GM18519 (cell line): ENCODE results near the gene SLC5A11.
"Not testable (repeated sequence)": the region's sequence is repeated elsewhere in the genome, so short reads cannot be mapped to it uniquely, and the experiment has no call there.

ENCODE experiments used
- ATAC-seq: cut with Tn5 transposase; IDR thresholded peaks from one replicate; pipeline ENCODE4 v1.9.1; 2021; ENCODE audit warnings: mild to moderate bottlenecking, moderate library complexity; ENCODE audit not compliant: unreplicated experiment, low FRiP score

SLC5A11 gene

DNA sequence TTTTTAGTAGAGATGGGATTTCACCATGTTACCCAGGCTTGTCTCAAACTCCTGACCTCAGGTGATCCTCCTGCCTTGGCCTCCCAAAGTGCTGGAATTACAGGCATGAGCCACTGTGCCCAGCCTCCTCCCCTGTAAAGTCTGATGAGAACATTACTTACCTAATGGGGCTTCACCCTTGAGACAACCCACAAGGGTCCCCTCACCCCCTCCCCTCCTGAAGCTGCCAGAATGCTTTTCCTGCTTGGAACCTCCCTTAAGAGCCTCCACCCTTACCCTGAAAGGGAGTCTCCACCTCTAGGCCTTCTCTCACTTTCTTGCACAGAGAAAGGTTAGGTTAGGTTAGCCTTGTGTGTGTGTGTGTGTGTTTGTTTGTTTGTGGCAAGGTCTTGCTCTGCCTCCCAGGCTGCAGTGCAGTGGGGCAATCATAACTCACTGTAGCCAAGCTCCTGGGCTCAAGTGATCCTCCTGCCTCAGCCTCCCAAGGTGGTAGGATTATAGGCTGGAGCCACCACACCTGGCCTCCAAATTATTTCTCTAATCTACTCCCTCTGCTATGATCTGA lies 8.9 kb downstream of the SLC5A11 start:
- ATAC-seq, result no peak

DNA sequence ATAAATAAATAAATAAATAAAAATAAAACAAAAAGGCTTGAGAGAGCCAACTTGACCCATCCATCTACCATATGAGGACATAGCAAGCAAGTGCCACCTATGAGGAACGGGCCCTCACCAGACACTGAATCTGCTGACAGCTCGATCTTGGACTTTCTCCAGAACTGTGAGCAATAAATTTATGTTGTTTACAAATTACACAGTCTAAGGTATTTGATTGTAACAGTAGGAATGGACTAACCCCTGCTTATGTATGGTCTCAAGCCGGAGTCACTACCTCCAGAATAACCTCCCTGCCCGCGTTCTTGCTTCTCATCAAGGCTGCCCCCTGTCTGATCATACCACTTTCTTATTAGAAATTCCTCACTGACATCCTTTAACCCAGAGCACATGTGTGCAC lies 9.9 kb downstream of the SLC5A11 start:
- no peak for ATAC-seq

DNA sequence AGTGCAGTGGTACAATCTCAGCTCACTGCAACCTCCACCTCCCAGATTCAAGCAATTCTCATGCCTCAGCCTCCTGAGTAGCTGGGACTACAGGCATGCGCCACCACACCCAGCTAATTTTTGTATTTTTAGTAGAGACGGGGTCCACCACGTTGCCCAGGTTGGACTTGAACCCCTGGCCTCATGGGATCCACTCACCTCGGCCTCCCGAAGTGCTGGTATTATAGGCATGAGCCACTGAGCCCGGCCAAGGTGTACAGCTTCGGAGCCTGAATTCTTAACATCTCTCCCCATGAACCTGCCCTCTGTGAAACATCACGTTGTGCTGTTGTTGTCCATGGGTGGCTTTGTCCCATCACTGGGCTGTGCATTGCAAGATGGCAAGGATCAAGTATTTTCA lies 11.1 kb downstream of the SLC5A11 start:
- not testable (repeated sequence) for ATAC-seq

DNA sequence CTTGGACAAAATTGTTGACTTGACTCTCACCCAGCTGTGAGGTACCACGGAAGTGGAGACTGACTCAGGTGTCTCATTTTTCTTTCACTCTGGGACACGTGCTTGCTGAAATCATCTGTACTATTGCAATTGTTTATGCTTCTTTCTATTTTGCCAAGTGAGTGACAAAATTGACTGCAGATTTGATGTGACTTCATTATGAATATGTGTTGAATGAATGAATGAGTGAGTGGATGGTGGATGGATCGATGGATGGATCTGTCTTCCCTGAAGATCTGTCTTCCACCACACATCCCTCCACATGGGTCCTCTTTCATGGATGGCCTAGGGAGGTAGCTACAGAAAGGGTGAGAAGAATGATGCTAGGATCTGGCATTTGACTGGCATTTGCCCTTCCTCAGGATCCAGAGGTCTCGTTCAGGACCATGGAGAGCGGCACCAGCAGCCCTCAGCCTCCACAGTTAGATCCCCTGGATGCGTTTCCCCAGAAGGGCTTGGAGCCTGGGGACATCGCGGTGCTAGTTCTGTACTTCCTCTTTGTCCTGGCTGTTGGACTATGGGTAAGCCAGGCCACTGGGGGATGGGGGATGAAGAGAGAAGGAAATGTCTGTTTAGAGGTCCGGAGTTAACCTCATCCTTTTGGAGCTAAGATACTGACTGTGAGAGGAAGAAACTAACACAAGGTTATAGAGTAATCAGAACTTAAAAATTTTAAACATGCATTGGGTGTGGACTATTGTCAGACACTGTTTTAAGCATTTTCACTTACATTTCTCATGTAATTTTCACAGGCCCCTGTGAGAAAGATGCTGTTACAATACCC lies 12.7 kb downstream of the SLC5A11 start:
- ATAC-seq, result no peak

DNA sequence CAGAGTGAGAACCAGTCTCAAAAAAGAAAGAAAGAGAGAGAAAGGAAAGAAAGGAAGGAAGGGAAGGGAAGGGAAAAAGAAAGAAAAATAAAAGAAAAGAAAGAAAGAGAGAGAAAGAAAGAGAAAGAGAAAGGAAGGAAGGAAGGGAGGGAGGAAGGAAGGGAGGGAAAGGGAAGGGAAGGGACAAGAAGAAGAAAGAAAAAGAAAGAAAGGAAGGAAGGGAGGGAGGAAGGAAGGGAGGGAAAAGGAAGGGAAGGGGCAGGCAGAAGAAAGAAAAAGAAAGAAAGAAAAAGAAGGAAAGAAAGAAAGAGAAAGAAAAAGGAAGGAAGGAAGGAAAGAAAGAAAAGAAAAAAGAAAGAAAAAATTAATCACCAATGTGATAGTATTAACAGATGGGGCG lies 15.7 kb downstream of the SLC5A11 start:
- no peak for ATAC-seq

DNA sequence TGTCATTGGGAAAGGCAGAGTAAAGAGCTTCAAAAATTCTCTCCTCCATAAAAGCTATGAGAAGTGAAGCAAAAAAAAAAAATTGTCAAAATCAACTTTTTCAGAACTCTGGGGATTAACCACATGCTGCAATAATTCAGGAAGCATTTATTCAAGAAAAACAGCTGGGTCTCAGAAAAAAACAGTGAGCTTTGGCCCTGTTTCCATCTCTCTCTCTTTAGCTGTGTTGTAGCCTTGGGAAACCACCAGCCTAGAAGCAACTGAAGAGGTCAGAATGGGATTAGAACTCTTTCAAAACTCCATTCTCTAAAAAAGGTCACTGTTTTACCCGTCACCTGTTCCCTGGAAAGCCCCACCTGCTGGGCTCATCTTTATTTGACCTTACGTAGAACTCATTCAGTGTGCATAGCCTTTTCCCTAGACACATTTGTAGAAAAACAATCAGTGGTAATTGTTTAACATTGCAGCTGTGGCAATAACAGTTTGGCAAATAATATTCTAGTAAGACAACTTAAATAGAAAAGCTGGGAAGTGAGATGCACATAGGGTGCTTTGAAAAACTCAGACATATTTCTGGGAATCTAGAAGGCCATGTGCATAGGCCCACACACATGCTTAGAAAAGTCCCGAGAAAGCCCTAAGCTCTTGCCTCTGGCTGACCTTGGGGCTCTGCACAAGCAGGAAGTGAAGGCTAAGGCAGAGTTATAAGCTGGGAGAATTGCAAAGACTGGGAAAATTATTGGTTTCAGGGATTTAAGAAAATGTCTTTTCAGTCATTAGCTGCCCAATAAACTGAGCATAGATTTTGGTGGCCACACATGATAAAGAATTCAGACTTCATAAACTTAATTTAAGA lies 18.0 kb downstream of the SLC5A11 start:
- ATAC-seq, result no peak

DNA sequence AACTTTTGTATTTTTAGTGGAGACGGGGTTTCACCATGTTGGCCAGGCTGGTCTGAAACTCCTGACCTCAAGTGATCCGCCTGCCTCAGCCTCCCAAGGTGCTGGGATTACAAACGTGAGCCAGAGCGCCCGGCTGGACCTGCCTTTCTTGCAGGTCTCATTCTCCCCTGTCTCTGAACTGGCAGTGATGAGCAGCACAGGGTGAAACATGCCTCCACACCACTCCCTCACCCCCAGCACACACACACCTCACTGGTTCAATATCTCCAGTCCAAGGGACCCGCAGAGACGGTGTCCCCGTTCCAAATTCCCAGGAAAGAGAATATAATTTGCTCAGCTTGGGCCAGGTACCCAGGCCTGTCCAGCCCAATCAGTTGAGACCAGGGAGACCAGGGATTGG lies 23.3 kb downstream of the SLC5A11 start:
- ATAC-seq, result no peak

DNA sequence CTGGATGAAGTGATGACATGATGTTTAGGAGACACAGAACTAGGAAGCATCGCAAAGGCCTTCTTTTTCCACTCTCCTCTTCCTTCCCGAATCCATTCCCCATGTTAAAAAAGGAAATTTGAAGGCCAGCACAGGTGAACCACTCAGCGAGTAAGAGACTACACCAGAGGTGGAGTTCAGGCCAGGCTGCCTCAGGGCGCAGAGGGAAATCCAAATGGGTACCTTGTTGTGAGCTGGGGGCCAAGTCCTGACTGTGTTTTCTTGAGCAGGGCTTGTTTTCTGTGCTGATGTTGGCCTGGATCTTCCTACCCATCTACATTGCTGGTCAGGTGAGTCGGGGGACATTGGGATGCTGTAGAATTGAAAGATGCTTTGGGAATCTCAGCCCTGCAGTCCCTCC lies 26.1 kb downstream of the SLC5A11 start:
- no peak for ATAC-seq

DNA sequence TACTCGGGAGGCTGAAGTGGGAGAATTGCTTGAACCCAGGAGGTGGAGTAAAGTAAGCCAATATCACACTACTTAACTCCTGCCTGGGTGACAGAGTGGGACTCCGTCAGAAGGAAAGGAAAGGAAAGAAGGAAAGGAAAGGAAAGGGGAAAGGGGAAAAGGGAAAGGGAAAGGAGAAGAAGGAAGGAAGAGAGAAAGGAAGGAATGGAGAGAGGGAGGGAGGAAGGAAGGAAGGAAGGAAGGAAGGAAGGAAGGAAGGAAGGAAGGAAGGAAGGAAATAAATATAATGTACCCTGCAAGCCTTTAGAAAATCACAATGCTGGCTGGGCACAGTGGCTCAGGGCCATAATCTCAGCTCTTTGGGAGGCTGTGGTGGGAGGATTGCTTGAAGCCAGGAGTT lies 27.3 kb downstream of the SLC5A11 start:
- no peak for ATAC-seq

DNA sequence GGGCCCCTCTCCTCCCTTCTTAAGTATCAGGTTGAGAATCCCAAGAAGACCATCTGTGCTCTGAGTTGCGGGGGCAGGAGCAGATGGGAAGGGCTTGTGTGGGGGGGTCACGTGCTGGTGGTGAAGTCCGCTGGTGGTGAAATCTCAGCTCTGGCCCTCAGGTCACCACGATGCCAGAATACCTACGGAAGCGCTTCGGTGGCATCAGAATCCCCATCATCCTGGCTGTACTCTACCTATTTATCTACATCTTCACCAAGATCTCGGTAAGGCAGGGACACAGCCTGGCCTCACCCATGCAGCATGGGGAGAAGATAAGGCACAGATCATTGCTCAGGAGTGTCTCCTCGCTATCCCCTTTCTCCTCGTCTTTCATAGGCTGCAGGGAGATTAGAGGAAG lies 29.7 kb downstream of the SLC5A11 start:
- ATAC-seq, result no peak

DNA sequence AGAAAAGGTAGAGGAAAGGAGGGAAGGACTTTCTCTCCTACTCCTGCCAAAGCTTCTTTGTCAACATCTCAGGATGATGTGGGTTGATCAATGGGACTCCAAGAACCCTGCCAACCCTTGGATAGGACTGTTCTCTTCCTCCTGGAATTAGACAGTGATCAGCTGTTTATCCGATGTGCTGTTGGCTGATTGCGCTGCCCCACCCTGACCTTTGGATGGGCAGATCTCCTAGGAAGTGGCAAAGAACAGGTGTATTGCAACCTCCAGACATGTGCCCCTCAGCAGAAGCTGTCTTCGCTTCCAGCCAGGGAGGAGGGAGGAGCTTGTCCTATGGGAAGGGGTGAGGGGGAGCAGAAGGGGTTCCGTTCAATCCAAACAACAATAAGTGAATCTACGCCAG lies 30.5 kb downstream of the SLC5A11 start:
- ATAC-seq, result no peak

DNA sequence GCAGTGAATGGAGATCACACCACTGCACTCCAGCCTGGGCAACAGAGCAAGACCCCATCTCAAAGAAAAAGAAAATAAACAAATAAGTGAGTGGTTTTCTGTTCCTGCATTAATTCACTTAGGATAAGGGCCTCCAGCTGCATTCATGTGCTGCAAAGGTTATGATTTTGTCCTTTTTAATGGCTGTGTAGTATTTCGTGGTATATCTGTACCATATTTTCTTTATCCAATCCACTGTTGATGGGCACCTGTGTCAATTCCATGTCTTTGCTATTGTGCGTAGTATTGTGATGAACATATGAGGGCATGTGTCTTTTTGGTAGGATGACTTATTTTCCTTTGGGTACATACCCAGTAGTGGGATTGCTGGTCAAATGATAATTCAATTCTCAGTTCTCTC lies 33.9 kb downstream of the SLC5A11 start:
- no peak for ATAC-seq

DNA sequence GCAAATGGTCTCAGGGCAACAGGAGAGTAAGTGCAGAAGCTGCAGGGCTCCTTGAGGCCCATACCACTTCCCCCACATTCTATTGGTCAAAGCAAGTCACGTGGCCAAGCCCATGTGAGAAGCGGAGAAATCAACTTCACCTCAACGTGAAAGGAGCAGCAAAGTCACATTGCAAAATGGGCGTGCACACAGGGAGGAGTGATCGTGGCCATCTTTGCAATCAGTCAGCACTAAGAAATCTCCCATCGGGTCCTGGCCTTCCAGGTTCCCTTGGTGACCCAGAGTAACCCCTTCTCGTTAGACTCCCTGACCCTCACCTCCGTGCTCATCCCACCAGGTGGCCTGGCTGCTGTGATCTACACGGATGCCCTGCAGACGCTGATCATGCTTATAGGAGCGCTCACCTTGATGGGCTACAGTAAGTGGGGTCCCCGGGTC lies 38.0 kb downstream of the SLC5A11 start:
- no peak for ATAC-seq

DNA sequence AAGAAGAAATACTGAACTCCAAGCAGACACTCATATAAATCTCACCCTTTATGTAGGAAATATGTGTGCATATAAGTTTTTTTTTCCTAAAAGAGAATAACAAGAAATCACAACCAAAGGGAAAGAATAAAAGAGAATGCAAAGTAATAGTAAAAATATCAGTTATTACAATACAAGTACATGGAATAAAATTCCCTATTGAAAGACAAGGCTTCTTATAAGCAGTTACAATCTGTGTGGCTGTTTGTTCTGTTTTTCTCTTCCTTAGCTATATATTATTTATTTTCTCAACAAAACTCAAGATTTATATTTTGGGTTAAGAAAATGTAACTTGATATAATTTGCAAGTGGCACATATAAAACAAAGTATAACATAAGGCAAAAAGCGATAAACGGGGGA lies 41.7 kb downstream of the SLC5A11 start:
- no peak for ATAC-seq

DNA sequence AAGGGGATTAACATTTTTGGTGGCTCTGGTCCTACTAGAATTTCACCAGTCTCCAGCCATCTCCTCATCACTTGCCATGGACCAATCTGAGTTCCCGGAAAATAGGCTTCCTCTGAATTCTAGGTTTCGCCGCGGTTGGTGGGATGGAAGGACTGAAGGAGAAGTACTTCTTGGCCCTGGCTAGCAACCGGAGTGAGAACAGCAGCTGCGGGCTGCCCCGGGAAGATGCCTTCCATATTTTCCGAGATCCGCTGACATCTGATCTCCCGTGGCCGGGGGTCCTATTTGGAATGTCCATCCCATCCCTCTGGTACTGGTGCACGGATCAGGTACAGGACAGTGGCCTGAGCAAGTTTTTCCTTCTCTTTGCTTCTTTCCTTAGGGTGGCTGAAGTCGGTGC lies 45.0 kb downstream of the SLC5A11 start:
- no peak for ATAC-seq

DNA sequence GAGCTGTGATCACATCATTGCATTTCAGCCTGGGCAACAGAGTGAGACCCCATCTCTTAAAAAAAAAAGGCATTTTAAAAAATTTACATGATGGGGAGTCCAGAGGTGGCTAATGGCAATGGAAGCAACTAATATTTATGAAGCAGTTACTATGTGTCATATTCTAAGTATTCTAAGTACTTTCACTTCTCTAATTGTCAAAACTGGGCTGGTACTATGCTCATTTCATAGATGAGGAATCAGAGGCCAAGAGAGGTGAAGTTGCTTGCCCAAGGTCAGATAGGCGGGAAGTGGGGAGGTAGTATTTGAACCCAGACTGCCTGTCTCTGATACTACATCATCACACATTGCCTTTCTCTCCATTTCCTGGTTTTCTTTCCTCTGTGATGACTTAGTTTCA lies 50.7 kb downstream of the SLC5A11 start:
- peak; percentile 54 for ATAC-seq

DNA sequence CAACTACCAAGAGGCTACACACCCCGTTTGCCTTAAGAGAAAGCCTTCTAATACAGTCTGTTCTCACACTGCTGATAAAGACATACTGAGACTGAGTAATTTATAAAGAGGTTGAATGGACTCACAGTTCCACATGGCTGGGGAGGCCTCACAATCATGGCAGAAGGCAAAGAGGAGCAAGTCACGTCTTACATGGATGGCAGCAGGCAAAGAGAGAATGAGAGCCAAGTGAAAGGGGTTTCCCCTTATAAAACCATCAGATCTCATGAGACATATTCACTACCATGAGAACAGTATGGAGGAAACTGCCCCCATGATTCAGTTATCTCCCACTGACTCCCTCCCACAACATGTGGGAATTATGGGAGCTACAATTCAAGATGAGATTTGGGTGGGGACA lies 51.8 kb downstream of the SLC5A11 start:
- ATAC-seq, result not testable (repeated sequence)

DNA sequence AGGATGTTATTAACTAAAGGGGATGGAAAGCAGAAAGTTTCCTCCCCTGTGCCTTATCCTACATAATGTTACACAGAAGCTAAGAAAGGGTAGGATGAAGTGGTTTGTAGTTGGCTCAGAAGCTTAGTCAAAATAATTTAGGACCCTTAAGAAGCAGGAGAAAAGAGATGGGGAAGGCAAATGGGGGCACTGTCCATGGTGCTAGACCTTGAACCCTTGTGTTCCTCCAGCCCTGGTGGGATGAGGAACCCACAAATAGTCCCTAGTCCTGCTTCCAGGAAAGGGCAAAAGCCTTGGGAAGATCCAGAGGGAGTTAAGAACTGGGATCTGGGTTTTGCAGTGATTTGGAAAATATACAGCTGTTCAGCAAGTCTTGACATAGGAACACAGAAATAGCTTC lies 54.5 kb downstream of the SLC5A11 start:
- no peak for ATAC-seq

DNA sequence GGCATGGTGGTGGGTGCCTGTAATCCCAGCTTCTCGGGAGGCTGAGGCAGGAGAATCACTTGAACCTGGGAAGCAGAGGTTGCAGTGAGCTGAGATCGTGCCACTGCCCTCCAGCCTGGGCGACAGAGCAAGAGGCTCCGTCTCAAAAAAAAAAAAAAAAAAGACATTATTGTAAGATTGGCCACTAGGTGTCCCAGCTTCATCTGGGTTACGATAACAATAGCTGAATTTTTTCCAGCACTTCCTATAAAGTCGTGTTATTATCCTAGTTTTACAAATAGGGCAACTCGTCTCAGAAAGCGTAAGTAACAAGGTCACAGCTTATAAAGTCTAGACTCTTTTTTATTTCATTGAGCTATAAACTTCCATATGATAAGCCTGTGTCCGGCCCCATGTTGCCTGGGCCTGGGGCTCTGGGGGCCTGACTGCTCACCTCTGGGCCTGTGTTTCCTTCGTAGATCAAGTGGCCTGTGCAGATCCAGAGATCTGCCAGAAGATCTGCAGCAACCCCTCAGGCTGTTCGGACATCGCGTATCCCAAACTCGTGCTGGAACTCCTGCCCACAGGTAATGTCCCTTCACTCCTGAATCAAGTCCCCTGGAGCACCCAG lies 60.5 kb downstream of the SLC5A11 start:
- ATAC-seq, result no peak

DNA sequence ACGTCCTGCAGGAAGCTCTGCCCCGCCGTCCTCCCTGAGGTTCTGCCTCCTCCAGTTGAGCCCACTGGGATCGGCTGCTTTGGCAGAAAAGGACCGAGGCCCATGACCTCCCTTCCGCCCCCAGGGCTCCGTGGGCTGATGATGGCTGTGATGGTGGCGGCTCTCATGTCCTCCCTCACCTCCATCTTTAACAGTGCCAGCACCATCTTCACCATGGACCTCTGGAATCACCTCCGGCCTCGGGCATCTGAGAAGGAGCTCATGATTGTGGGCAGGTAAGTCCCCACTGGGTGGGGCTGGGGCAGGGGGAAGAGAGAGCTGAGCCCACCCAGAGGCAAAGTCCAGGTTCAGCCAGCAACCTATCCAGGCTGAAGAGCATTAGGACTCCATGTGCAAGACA lies 61.1 kb downstream of the SLC5A11 start:
- ATAC-seq, result no peak

DNA sequence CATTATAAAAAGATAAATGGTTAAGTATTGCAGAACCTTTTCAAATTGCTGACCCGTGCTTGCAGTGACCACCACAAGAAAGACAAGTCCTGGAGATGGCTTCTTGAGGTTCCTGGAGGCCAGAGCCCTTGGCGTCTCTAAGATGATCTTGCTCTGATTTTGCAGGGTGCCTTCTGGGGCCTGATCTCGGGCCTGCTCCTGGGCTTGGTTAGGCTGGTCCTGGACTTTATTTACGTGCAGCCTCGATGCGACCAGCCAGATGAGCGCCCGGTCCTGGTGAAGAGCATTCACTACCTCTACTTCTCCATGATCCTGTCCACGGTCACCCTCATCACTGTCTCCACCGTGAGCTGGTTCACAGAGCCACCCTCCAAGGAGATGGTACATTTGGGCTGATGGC lies 63.0 kb downstream of the SLC5A11 start:
- ATAC-seq, result no peak
